Breast epithelium (tissue), 4 donors: ENCODE results near the gene NEK4. TPM values are rescaled to one million over a fixed set of nuclear protein-coding genes. Genes with fewer than 3 reads are reported as not detected.

ENCODE experiments used
- DNase-seq, 2 donors: peaks; one replicate each; pipeline ENCODE4 v3.0.0-alpha.2; 2019; ENCODE audit warnings: low spot score in 2 of 2
- H3K27ac ChIP-seq, 2 donors: fragments of 200-600 bp; sonication (generic) in 1 of 2; one replicate each; pipeline ENCODE4 v1.5.1; 2016 to 2019; ENCODE audit warnings: mild to moderate bottlenecking in 1 of 2
- H3K27me3 ChIP-seq, 2 donors: fragments of 200-600 bp; sonication (generic) in 1 of 2; one replicate each; pipeline versions ENCODE4 v1.5.1 to v1.6.0; 2017 to 2019; ENCODE audit warnings: control low read depth in 1 of 2, mild to moderate bottlenecking in 1 of 2
- H3K36me3 ChIP-seq: fragments of 200-600 bp; one replicate; pipeline ENCODE4 v1.5.1; 2019
- H3K4me1 ChIP-seq, 2 donors: fragments of 200-600 bp; sonication (generic); one replicate each; pipeline ENCODE4 v1.5.1; 2016 to 2019; ENCODE audit warnings: control low read depth in 1 of 2
- H3K4me3 ChIP-seq, 3 donors: fragments of 200-600 bp; sonication (generic); 1 replicate in 2 of 3; 2 replicates in 1 of 3; pipeline ENCODE4 v1.5.1; 2016 to 2019; ENCODE audit warnings: mild to moderate bottlenecking in 3 of 3, moderate library complexity in 2 of 3
- H3K9me3 ChIP-seq, 2 donors: fragments of 200-600 bp; sonication (generic) in 1 of 2; one replicate each; pipeline ENCODE4 v1.5.1; 2016 to 2019; ENCODE audit warnings: control low read depth in 1 of 2
- POLR2A ChIP-seq: fragments of 450-650 bp; IDR thresholded peaks from one replicate; pipeline ENCODE4 v1.6.1; 2016; ENCODE audit warnings: antibody characterized with exemption, mild to moderate bottlenecking, moderate library complexity
- POLR2AphosphoS5 ChIP-seq, 3 donors: sonication (generic); formaldehyde crosslinking; IDR thresholded peaks; one replicate each; pipeline ENCODE4 v1.6.1; 2017; ENCODE audit warnings: antibody characterized with exemption in 3 of 3
- intact Hi-C: fragments of 100-400 bp; cut with DNase I; formaldehyde crosslinking; loops from one replicate; pipeline ENCODE4 v1.15.1; 2023; ENCODE audit warnings: low total_unique reads
- total RNA-seq, 3 donors: library from RNA; depleted of rRNA; stranded (reverse); fragments of >200 nt; gene quantifications; one replicate each; pipeline ENCODE4 v1.1.0, GENCODE V29; 2016
- TF ChIP-seq, protein P1 (sequence below), 3 donors: fragments of 450-650 bp; IDR thresholded peaks; one replicate each; pipeline ENCODE4 v1.5.1; 2016 to 2017; ENCODE audit warnings: antibody characterized with exemption in 3 of 3, mild to moderate bottlenecking in 3 of 3, moderate library complexity in 3 of 3

Gene NEK4
- total RNA-seq, 3 donors from 2014 or later, result 16.5 to 32.4 (median 30.0) TPM

DNA sequence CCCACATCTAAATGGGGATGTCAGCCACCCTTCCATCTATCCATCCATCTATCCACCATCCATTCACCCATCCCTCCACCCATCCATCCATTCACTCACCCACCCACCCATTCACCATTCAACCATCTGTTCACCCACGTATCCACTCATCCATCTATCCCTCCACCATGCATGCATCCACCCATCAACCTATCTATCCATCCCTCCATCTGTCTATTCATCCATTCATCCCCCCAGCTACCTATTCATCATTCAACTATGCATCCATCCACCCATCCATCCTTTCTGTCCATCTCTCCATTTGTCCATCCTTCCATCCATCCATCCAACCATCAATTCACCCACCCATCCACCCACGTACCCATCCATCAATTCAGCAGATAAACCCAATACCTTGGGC, 38.4 kb upstream of the NEK4 start:
- Histone ChIP-seq H3K4me1 (no peaks in the 10 kb centered on the region), H3K9me3 (no peaks in the 10 kb centered on the region), H3K27ac (no peak overlapping the region), H3K36me3 (no peaks in the 10 kb centered on the region), H3K27me3 (no peaks in the 10 kb centered on the region), H3K4me3 (no peak overlapping the region)
- no peak for DNase-seq
- intact Hi-C loops, result no loop called here
- TF ChIP-seq, protein P1, sequence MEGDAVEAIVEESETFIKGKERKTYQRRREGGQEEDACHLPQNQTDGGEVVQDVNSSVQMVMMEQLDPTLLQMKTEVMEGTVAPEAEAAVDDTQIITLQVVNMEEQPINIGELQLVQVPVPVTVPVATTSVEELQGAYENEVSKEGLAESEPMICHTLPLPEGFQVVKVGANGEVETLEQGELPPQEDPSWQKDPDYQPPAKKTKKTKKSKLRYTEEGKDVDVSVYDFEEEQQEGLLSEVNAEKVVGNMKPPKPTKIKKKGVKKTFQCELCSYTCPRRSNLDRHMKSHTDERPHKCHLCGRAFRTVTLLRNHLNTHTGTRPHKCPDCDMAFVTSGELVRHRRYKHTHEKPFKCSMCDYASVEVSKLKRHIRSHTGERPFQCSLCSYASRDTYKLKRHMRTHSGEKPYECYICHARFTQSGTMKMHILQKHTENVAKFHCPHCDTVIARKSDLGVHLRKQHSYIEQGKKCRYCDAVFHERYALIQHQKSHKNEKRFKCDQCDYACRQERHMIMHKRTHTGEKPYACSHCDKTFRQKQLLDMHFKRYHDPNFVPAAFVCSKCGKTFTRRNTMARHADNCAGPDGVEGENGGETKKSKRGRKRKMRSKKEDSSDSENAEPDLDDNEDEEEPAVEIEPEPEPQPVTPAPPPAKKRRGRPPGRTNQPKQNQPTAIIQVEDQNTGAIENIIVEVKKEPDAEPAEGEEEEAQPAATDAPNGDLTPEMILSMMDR (IDR thresholded peaks at IDR 0.05), result no peak
- no peak for TF ChIP-seq POLR2A
- TF ChIP-seq POLR2AphosphoS5 (IDR thresholded peaks at IDR 0.05), result no peak

GRCh38 chr3:52805270-52806039, 34.7 kb upstream of the NEK4 start:
- Histone ChIP-seq H3K4me3 (no peak overlapping the region), H3K27ac (no peak overlapping the region), H3K27me3 (no peaks in the 10 kb centered on the region), H3K36me3 (no peaks in the 10 kb centered on the region), H3K9me3 (no peaks in the 10 kb centered on the region), H3K4me1 (no peaks in the 10 kb centered on the region)
- TF ChIP-seq POLR2AphosphoS5 (IDR thresholded peaks at IDR 0.05) (no peak), POLR2A (no peak)
- TF ChIP-seq, protein P1 (IDR thresholded peaks at IDR 0.05), result no peak
- DNase-seq, result no peak
- intact Hi-C loops, result no loop called here

DNA sequence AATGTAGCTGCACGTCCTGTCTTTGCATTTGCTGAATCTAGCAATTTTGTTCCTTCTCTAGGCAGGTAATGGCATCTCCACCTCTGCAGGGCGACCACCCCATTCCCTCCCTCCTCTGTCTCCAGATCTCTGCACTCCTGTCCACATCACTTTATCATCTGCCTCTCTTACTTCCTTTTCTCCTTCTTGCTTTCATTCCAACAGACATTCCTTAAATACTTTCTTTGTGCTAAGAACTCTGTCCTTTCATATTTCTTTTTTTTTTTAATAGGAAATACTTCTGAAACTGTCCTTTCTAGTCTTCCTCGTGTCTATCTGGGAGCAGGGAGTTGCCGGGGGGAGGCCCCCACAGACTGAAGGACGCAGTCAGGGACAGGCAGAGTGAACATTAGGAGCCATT, 31.1 kb upstream of the NEK4 start:
- H3K4me1 ChIP-seq, result no peaks in the 10 kb centered on the region
- no peaks in the 10 kb centered on the region for H3K9me3 ChIP-seq
- H3K27ac ChIP-seq, result no peak overlapping the region
- DNase-seq, result no peak
- no peaks in the 10 kb centered on the region for H3K27me3 ChIP-seq
- intact Hi-C loops, result loop anchor here (1.0 kb wide), 1 partner anchor 44 kb away; no protein-coding TSS in a partner anchor
- no peak for TF ChIP-seq POLR2A
- TF ChIP-seq, protein P1 (IDR thresholded peaks at IDR 0.05), result no peak
- no peak for TF ChIP-seq POLR2AphosphoS5 (IDR thresholded peaks at IDR 0.05)
- H3K4me3 ChIP-seq, result no peak overlapping the region
- H3K36me3 ChIP-seq, result no peaks in the 10 kb centered on the region

- Histone ChIP-seq H3K4me1 (no peaks in the 10 kb centered on the region), H3K36me3 (no peaks in the 10 kb centered on the region), H3K27ac (no peak overlapping the region), H3K4me3 (no peak overlapping the region), H3K9me3 (no peaks in the 10 kb centered on the region), H3K27me3 (no peaks in the 10 kb centered on the region)
- TF ChIP-seq POLR2A (no peak), POLR2AphosphoS5 (IDR thresholded peaks at IDR 0.05) (no peak)
- no peak for DNase-seq
- intact Hi-C loops, result no loop called here
Observed at GRCh38 chr3:52800079-52800478, 29.3 kb upstream of the NEK4 start.

GRCh38 chr3:52798978-52799476, 28.3 kb upstream of the NEK4 start:
- H3K27me3 ChIP-seq, result no peaks in the 10 kb centered on the region
- no peak overlapping the region for H3K4me3 ChIP-seq
- no peaks in the 10 kb centered on the region for H3K4me1 ChIP-seq
- no peaks in the 10 kb centered on the region for H3K9me3 ChIP-seq
- no peaks in the 10 kb centered on the region for H3K36me3 ChIP-seq
- TF ChIP-seq, protein P1 (IDR thresholded peaks at IDR 0.05), result no peak
- TF ChIP-seq POLR2AphosphoS5 (IDR thresholded peaks at IDR 0.05) (no peak), POLR2A (no peak)
- DNase-seq, result no peak
- no peak overlapping the region for H3K27ac ChIP-seq
- intact Hi-C loops, result no loop called here
